GM23248 (cell line): ENCODE results near the gene VPS41.
"Not testable (repeated sequence)": the region's sequence is repeated elsewhere in the genome, so short reads cannot be mapped to it uniquely, and the experiment has no call there.

ENCODE experiments used
- EZH2 ChIP-seq: fragments of 200-600 bp; sonication (generic); IDR thresholded peaks from 2 replicates; pipeline ENCODE4 v1.6.1; 2018; ENCODE audit warnings: antibody characterized with exemption, mild to moderate bottlenecking; ENCODE audit not compliant: insufficient read depth, poor library complexity, severe bottlenecking
- EZH2phosphoT487 ChIP-seq: fragments of 200-600 bp; sonication (generic); IDR thresholded peaks from 2 replicates; pipeline ENCODE4 v1.6.1; 2018; ENCODE audit warnings: antibody characterized with exemption, moderate library complexity, mild to moderate bottlenecking, low read depth; ENCODE audit not compliant: insufficient read depth

DNA sequence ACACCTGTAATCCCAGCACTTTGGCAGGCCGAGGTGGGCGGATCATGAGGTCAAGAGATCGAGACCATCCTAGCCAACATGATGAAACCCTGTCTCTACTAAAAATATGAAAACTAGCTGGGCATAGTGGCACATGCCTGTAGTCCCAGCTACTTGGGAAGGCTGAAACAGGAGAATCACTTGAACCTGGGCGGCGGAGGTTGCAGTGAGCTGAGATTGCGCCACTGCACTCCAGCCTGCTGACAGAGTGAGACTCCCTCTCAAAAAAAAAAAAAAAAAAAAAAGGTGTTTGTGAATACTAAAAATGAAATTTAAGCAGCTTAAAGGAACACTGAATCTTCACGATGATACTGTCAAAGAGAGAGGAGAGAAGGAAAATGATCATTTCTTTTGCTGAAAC, 54.0 kb downstream of the VPS41 start:
- TF ChIP-seq EZH2phosphoT487, EZH2: not testable (repeated sequence)
